ENCODE data around the gene PHLDA3. TPM values are rescaled to one million over a fixed set of nuclear protein-coding genes. Genes with fewer than 3 reads are reported as not detected.
A peak's percentile ranks its signal among the peaks of the same experiment; 100 is the strongest.

PHLDA3 gene
- total RNA-seq, 1 donor from 2014 or later = 319 TPM

DNA sequence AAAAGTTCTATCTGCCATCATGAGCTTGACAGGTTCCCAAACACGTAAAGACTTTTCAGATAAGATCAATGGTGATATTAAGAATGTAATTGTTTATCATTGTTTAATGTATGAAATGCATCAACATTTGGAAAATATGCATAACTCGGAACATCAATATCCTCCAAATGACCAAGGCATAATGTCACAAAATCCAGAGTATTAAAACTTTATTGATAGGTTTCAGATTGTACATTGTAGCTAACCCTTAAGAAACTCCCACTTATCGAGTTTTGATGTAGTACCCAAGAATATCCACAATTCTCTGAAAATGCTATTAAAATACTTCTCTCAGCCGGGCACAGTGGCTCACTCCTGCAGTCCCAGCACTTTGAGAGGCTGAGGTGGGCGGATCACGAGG lies 35.4 kb downstream of the PHLDA3 start:
- DNase-seq (ENCODE audit: low read depth) = no peak

DNA sequence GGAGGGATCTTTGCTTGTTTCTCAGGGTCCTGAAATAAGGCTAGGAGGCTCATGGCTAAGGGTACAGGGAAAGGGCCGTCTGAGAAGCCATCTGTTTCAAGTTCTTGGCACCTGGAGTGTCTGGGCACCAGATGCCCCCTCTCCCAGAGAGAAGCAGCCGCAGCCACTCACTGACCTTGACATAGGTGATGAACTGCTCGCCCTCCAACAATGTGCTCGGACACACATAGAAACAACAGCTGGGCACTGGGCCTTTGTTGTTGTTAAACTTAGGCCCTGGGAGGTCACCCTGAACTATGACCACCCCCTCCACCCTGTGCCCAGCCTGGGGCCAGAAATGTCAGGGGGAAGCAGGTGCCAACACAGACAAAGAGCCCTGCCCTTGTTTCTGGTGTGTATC lies 38.2 kb downstream of the PHLDA3 start:
- DNase-seq (ENCODE audit: low read depth) = peak; percentile 97

DNA sequence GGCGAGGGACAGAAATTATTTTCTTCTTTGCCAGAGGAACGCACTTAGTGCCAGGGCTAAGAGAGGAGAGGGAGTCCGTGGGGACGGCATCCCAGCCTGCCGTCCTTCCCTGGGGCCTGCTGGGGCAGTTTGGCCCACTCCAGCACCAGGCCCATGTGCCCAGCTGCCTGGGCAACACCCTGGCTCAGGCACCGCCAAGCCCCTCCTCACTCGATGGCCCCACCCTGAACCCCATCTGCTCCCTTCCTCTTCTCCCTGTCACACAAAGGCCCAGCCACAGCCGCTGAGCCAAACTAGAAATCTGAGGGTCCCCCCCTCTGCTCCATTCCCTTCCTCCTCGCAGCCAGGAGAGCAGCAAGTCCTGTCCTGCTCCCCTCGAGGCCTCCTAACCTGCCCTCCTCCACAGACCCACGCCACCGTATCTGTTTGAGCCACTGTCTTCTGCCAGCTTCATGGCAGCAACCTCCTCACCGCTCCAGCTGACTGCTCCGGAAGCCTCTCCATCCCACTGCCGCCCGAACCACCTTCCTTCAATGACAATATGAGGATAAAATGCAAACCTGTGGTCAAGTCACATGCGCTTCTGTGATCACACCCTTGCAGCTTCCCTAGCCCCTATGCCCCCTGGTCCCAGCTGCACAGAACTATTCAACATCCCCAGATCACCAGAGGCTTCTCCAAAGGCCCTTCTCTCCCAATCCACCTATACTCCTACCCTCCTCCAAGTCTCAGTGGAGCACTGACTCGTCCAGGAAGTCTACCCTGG lies 39.1 kb downstream of the PHLDA3 start:
- DNase-seq (ENCODE audit: low read depth) = peak; percentile 80

DNA sequence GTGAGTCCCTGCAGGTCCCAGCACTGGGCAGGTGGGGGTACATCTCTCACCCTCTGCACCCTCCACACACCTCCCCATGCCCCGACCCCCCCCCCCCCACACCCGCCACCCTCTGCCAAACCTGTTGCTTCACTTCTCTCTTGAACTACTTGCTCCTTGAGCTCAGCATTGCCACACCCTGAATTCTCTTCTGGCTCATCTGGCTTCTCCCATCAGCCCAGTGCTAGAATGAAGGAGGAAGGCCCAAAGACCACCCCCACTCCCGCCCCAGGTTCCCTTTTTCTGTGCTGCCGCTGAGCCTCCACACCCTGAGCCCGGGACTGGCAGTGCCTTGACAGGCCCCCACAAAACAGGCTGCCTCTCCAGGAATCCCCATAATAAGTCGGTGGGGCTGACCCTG lies 41.0 kb downstream of the PHLDA3 start:
- DNase-seq (ENCODE audit: low read depth) = peak; percentile 38

DNA sequence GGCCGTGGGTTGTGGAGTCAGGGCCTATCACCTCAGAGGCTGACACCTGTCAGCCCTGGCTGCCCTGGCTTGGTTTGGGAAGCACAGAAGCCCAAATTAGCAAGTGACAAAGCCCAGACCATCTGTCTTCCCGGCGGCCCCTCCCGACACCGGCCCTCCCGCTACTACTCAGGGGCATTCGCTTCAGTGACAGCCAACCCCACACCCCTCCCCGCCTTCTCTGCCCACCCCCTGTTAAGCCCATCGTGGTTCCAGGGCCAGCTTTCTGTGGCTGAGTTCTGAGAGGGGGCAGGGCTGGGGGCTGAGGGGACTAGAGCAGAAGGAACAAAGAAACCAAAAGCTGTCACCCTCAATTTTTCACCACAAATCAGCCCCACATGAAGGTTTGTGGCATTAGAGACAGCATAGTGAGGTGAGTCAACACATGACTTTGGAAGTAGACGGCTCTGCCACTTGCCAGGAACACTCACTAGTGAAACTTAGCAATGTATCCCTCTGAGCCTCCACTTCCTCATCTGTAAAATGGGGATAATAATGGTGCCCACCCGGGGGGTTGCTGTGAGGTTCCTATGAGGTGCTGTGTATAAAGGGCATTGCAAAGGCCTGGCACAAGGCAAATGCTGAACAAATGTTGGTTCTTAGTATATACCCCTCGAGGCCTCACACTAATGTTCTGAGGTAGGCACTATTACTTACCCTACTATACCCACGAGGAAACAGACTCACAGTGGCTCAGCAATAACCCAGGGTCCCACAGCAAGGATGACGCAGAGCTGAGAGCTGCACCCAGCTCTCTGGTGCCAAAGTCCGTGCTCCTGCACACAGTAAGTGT lies 42.3 kb downstream of the PHLDA3 start:
- DNase-seq (ENCODE audit: low read depth) = peak; percentile 98

DNA sequence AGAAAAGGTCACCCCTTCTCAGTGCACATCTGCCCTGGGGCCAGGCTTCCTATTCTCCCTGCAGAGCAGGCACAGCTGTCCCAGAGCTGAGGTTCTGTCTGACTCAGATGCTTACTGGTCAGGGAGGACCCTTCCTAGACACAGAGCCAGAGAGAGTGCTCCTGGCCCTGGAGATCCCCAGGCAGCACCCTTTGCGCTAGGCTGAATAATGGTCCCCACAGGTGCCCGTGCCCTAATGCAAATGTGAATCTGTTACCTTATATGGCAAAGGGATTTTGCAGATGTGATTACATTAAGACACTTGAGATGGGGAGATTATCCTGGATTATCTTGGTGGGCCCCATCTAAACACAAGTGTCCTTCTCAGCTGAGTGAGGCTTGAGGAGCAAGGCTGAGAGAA lies 44.8 kb downstream of the PHLDA3 start:
- DNase-seq (ENCODE audit: low read depth) = peak; percentile 63

DNA sequence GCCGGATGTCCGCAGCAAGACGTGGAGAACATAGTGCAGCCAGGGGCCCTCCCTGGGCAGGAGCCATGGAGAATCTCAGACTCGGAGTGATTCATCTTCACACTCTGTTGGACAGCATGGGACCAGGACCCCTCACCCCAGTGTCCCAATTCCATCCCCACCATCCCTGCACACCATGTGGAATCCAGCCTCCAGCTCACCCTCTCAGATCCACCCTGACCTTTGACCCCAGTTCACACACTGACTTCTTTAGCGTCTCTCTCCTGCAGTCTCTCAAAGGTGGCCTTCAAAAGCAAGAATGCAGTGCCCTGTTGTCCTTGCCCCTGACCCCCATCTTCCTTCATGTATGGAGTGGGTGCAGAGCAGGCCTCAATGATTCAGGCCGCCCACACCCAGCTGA lies 45.3 kb downstream of the PHLDA3 start:
- DNase-seq (ENCODE audit: low read depth) = peak; percentile 35

DNA sequence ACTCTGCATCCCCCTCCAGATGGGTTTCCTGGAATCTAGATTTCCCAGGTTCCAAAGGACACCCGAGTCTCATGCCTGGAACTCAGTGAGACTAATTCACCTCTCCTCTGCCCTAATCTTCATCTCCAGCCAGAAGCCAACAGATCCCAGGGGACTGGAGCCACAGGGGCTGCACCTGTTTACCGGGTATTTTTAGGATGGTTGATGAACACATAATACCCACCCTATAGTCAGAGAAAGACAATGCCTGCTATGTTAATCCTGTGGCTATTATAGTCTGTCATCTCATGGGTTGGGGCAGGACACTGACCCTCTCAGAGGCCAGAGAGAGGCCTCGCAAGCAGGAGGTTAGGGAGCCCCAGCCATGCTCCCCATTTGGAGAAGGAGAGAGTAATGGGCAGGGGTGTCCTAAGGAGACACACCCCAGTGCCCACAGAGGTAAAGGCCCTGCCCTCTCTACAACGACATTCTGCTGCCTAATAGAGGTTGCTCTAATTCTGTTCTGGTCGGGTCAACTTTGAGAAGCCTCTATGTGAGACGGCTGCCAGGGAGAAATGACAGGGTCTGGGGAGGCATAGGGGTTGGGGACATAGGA lies 46.5 kb downstream of the PHLDA3 start:
- peak; percentile 98 for DNase-seq (ENCODE audit: low read depth)

DNA sequence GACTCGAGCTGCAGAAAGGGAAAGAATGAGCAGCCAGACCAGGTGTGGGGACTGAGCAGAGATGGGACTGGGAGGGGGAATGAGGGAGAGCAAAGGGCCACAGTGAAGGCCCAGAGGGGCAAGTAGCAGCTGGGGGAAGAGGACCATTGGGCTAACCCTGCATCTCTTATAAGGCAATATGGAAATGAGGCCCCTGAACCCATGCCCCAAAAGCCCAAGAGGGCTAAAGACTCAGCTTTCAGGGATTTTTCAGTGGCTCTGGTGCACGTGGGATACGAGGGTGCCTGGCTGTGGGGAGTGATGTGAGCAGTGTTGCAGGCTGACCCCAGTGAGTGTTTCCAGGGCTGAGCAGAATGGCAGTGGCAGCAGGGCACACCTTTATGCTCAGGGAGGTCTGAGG lies 47.0 kb downstream of the PHLDA3 start:
- no peak for DNase-seq (ENCODE audit: low read depth)

DNA sequence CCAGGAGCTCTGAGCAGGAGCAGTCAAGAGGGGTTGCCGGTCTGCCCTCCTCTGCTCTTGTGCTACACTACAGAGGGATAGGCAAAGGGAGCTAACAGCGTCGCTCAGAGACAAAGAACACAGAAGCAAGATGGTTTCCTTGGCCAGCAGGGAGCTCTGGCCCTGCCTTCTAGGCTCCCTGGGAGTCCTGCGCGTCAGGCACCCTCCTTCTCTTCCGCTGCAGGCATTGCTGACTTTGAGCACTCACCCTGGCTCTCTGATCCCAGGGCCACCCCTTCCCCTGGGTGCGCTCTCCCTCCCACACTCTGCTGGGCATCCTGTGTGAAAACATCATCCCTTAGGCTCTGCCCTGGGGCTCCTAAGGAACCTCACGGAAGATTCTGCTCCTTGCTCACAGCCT lies 47.9 kb downstream of the PHLDA3 start:
- peak; percentile 34 for DNase-seq (ENCODE audit: low read depth)

DNA sequence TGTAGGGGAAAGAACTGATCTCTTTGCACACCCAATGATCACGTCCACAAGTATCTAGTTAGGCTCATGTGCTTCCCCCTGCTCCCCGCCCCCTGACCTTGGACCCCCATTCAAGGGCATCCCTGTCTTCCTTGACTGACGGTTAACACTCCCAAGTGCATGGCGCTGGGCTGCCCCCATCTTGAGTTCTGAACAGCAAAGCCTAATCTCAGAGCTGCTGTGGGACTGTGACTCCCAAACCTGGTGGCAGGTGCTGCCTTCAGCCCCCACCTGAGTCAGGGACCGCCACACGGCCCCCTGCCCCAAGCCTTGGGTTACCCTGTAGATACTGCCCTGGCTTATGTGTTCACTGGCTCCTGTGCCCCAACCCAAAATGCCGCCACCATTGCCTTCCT lies 48.4 kb downstream of the PHLDA3 start:
- DNase-seq (ENCODE audit: low read depth) = peak; percentile 53

DNA sequence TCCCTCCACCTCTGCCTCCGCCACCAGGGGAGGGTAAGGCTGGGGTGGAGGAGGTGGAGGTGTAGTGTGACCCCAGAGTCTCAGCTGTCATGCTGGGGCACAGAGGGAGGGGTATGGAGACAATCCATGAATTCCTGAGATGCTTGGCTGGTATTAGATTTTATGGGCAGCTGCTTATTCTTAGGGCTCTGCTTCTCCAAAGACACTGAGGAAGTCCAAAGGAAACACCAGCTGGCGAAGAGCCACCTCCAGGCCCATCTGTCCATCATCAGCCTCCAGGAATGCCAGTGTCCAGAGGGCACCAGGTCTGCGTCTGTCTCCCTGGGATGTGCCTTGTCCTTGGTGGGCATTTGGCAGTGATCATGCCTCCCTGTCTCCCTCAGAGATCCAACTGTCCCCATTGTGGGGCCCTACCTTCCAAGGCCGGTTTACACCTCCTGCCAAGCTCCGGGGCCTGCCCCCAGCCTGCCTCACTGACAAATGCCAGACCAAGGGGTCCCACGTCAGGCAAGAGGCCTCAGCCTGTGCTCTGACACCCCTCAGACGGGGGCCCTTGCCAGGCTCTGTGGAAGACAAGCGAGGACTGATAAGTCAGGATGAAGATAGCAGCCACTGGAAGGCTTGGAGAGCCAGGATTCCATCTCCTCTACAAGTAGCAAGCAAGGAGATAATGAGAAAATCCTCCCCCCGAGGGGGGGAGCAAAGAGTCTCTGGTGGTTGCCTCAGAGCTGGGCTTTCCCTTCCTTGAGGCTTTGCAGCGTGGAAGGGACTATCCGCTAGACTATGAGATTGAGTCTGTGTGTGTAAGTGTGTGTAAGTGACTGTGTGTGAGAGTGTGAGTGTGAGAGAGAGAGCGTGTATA lies 49.0 kb downstream of the PHLDA3 start:
- peak; percentile 98 for DNase-seq (ENCODE audit: low read depth)

DNA sequence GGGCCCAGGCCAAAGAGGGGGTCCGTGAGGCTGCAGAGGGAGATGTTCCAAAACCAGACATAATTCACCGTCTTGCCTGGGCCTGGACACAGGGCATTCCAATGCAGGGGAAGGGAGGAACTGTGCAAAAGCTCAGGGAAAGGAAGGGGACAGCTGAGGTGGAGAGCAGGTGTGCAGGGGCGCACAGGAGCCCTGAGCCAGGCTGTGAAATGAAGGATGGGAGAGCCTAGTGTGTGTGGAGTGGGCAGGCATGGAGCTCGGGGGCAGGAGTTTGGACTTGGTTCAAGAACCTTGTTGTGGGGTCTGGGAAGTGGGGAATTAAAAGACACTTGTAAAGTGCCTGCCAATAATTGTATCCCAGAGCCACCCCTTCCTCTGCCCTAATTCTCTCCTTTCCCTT lies 49.7 kb downstream of the PHLDA3 start:
- no peak for DNase-seq (ENCODE audit: low read depth)

DNA sequence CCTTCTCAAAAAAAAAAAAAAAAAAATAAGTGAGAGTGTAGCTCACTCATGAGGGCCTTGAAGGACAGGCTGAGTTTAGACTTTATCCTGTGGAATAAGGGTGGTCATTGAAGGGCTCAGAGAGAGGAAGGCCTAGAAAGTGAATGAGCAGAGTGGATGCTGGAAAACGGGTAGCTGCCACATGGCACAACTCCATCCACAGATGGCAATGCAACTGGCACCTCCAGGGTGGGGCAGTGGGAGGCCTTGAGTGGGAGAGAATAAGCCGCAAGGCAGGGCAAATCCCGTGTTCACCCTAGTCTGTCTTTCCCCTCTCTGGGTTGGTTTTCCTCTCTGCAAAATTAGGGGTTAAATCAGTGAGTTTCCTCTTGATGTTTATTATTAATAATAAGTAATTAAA lies 50.5 kb downstream of the PHLDA3 start:
- DNase-seq (ENCODE audit: low read depth) = peak; percentile 61

Other genes starting within 250 kb of the PHLDA3 start
- gene PKP1, start 185.7 kb downstream of the PHLDA3 start, total RNA-seq = 0.05 and 0.13 TPM in 2 replicates
- gene TNNT2, start 91.5 kb downstream of the PHLDA3 start, total RNA-seq = 3,022 and 4,635 TPM in 2 replicates
- 22.3 and 27.0 TPM in 2 replicates for gene LAD1, start 69.9 kb downstream of the PHLDA3 start, total RNA-seq
- gene TNNI1, start 47.5 kb downstream of the PHLDA3 start, total RNA-seq = 9,118 and 11,163 TPM in 2 replicates
- 184 and 198 TPM in 2 replicates for gene CSRP1, start 37.9 kb upstream of the PHLDA3 start, total RNA-seq
- 30.5 and 43.3 TPM in 2 replicates for gene NAV1, start 69.9 kb upstream of the PHLDA3 start, total RNA-seq